HT1080 (cell line): Measurements from ENCODE around the gene PWWP2B. TPM values are rescaled to one million over a fixed set of nuclear protein-coding genes. Genes with fewer than 3 reads are reported as not detected.

Experiments
- DNase-seq: peaks from one replicate; pipeline ENCODE4 v3.0.0-alpha.2; 2015; ENCODE audit warnings: low read depth
- total RNA-seq: library from RNA; depleted of rRNA; stranded (reverse); fragments of >200 nt; shearing (Covaris generic); gene quantifications from 2 replicates; pipeline ENCODE4 v1.2.3, GENCODE V29; 2014; rRNA removed

PWWP2B gene
- total RNA-seq, 1 experiment from 2014 or later = 3.2 TPM

DNA sequence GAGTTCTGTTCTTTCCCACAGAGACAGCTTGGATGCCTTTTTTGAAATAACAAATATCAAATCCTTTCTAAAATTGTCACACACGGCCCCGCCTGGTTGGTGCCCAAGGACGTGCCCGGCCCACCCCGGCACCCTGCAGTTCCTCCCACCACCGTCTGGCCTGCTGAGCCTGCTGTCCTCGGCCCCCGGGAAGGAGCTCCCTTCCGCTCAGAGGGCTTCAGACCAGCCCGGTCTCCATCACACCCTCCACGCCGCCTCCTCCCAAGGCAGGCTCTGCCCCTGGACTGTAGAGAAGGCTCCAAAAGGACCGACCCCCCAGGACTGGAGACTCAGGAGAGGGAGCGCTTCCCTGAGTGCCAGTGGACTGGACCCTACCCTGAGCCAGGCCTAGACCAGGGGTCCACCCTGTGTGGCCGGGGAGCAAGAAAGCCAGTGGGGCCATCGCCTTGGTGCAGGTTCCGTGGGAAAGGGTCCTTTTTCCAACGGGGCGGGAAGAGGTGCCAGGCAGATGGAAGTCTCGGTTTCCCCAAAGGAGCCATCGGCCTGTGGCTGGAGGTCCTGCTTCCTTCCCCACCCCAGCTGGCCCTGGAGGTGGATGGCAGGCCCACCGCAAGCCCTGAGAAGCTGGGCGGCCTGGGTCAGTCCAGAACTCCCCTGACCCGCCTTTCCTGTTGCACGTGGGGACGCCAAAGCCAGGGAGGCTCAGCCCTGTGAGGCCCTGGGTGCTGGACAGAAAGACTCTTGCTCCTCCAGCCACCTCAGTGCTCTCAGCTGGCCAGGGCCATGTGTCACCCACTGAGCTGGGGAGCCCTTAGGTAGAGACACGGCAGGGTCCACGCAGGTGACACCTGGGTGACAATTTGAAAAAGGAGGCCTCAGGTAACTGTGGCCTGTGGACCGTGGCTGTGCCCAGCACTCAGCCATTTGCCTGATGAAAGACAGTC lies 69.8 kb downstream of the PWWP2B start:
- no peak for DNase-seq

Other genes starting within 250 kb of the PWWP2B start
- not detected in 2 replicates for gene DPYSL4, start 210.3 kb upstream of the PWWP2B start, total RNA-seq
- 11.5 and 14.4 TPM in 2 replicates for gene STK32C, start 89.2 kb upstream of the PWWP2B start, total RNA-seq
- 2.4 and 5.2 TPM in 2 replicates for gene LRRC27, start 65.0 kb upstream of the PWWP2B start, total RNA-seq
- 31.1 and 34.4 TPM in 2 replicates for gene INPP5A, start 140.6 kb downstream of the PWWP2B start, total RNA-seq